ENCODE data around the gene KBTBD7. TPM values are rescaled to one million over a fixed set of nuclear protein-coding genes. Genes with fewer than 3 reads are reported as not detected.

KBTBD7 gene
- polyA plus RNA-seq, 1 of the 3 experiments (the other 2 are of a cell fraction) = 1.3 TPM

DNA sequence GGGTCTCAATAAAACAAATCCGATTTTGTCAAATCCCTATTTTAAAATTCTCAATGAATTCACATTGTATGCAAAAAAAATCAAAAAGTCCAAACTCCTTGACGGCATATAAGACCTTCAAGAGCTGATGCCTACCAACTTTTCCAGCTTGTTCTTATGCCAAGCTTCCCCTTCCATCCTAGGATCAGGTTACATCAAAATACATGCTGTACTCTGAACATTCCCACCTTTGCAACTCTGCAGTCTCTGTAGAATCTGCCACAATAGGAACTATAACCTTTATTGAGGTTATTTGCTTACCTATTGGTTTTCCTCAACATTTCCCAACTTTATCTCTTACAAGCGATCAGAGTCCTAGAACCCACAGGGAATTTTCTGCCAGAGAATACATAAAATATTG lies 7.9 kb downstream of the KBTBD7 start:
- peaks cover 5 to 6% of the 10 kb centered on the region in 2 experiments for H3K36me3 ChIP-seq (replicated peaks in 1 of 2; ENCODE audit: control insufficient read depth in 1 of 2, insufficient read depth in 2 of 2, low read length in 1 of 2)
- H3K27ac ChIP-seq (ENCODE audit: low read depth in 2 of 2, low read length in 1 of 2) = no peak overlapping the region
- no peak overlapping the region for H3K4me2 ChIP-seq
- ChIA-PET CTCF (interaction anchor here (0.5 to 1.5 kb wide), 3 partner anchors 10 to 36 kb away, joined by 3 read pairs; no protein-coding TSS in a partner anchor), POLR2A (no interaction called here)
- no peaks in the 10 kb centered on the region for H3K9me2 ChIP-seq
- no peak overlapping the region for H2AFZ ChIP-seq (ENCODE audit: low read depth)
- 0 out of 2 replicates have a peak, but pooled peaks cover 2% of the 10 kb centered on the region for H3K79me2 ChIP-seq (ENCODE audit: insufficient read depth)
- H4K20me1 ChIP-seq (ENCODE audit: insufficient read depth) = no peaks in the 10 kb centered on the region
- H3K4me1 ChIP-seq (ENCODE audit: control insufficient read depth in 1 of 2, insufficient read depth in 2 of 2, low read depth in 1 of 2, low read length in 1 of 2) = no peaks in the 10 kb centered on the region; a peak in 1 of 4 replicates
- no peak for DNase-seq
- TF ChIP-seq MXI1 (IDR thresholded peaks at IDR 0.05; ENCODE audit: low read depth, low read length) (no peak), TCF12 (IDR thresholded peaks at IDR 0.05) (no peak), NRF1 (IDR thresholded peaks at IDR 0.05; ENCODE audit: low read depth, low read length) (no peak), EZH2phosphoT487 (IDR thresholded peaks at IDR 0.05; ENCODE audit: borderline replicate concordance, low read depth) (no peak), TAF1 (IDR thresholded peaks at IDR 0.05; ENCODE audit: borderline replicate concordance, low read depth, low read length) (no peak), RAD21 (IDR thresholded peaks at IDR 0.05; ENCODE audit: low read length) (no peak), EP300 (IDR thresholded peaks at IDR 0.05; ENCODE audit: borderline replicate concordance in 1 of 2, low read depth in 1 of 2, low read length in 1 of 2) (no peak), NFIC (IDR thresholded peaks at IDR 0.05; ENCODE audit: borderline replicate concordance) (no peak), FOXJ3 (CRISPR knock-in tag; IDR thresholded peaks at IDR 0.05) (no peak), ELF1 (IDR thresholded peaks at IDR 0.05) (no peak), FOSL2 (IDR thresholded peaks at IDR 0.05; ENCODE audit: borderline replicate concordance, low read depth) (no peak), SMC3 (IDR thresholded peaks at IDR 0.05; ENCODE audit: low read depth, low read length) (no peak), RXRA (IDR thresholded peaks at IDR 0.05; ENCODE audit: borderline replicate concordance, low read depth) (no peak), POLR2AphosphoS5 (IDR thresholded peaks at IDR 0.05; ENCODE audit: low read depth, low read length) (no peak), GABPA (IDR thresholded peaks at IDR 0.05; ENCODE audit: low read depth) (no peak), GATA2 (CRISPR knock-in tag; IDR thresholded peaks at IDR 0.05) (no peak)
- TF ChIP-seq, protein P1, sequence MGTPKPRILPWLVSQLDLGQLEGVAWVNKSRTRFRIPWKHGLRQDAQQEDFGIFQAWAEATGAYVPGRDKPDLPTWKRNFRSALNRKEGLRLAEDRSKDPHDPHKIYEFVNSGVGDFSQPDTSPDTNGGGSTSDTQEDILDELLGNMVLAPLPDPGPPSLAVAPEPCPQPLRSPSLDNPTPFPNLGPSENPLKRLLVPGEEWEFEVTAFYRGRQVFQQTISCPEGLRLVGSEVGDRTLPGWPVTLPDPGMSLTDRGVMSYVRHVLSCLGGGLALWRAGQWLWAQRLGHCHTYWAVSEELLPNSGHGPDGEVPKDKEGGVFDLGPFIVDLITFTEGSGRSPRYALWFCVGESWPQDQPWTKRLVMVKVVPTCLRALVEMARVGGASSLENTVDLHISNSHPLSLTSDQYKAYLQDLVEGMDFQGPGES (IDR thresholded peaks at IDR 0.05; ENCODE audit: low read depth, low read length) = no peak
- TF ChIP-seq, protein P2, sequence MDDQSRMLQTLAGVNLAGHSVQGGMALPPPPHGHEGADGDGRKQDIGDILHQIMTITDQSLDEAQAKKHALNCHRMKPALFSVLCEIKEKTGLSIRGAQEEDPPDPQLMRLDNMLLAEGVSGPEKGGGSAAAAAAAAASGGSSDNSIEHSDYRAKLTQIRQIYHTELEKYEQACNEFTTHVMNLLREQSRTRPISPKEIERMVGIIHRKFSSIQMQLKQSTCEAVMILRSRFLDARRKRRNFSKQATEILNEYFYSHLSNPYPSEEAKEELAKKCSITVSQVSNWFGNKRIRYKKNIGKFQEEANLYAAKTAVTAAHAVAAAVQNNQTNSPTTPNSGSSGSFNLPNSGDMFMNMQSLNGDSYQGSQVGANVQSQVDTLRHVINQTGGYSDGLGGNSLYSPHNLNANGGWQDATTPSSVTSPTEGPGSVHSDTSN (IDR thresholded peaks at IDR 0.05) = no peak
- TF ChIP-seq, protein P3, sequence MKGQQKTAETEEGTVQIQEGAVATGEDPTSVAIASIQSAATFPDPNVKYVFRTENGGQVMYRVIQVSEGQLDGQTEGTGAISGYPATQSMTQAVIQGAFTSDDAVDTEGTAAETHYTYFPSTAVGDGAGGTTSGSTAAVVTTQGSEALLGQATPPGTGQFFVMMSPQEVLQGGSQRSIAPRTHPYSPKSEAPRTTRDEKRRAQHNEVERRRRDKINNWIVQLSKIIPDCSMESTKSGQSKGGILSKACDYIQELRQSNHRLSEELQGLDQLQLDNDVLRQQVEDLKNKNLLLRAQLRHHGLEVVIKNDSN (IDR thresholded peaks at IDR 0.05; ENCODE audit: borderline replicate concordance, low read depth) = no peak
- TF ChIP-seq, protein P4, sequence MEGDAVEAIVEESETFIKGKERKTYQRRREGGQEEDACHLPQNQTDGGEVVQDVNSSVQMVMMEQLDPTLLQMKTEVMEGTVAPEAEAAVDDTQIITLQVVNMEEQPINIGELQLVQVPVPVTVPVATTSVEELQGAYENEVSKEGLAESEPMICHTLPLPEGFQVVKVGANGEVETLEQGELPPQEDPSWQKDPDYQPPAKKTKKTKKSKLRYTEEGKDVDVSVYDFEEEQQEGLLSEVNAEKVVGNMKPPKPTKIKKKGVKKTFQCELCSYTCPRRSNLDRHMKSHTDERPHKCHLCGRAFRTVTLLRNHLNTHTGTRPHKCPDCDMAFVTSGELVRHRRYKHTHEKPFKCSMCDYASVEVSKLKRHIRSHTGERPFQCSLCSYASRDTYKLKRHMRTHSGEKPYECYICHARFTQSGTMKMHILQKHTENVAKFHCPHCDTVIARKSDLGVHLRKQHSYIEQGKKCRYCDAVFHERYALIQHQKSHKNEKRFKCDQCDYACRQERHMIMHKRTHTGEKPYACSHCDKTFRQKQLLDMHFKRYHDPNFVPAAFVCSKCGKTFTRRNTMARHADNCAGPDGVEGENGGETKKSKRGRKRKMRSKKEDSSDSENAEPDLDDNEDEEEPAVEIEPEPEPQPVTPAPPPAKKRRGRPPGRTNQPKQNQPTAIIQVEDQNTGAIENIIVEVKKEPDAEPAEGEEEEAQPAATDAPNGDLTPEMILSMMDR (IDR thresholded peaks at IDR 0.05) = no peak
- no peak overlapping the region for H3K4me3 ChIP-seq (ENCODE audit: low read depth in 2 of 2, low read length in 1 of 2)
- H3K9ac ChIP-seq = no peak overlapping the region
- no peaks in the 10 kb centered on the region for H3K27me3 ChIP-seq (ENCODE audit: insufficient read depth)
- no peaks in the 10 kb centered on the region for H3K9me3 ChIP-seq
- H3F3A ChIP-seq (replicated peaks; ENCODE audit: insufficient read depth) = peaks cover 14% of the 10 kb centered on the region
- 91% methylated on average over 3 of the region's 3 CpGs for WGBS (ENCODE audit: low lambda C conversion rate)
